SHP77 treated with DMSO at 0.1 percent for 48 hours (cell line): ENCODE results near the gene PSMB3.

Experiments used
- DNase-seq: peaks from one replicate; lab custom pipeline; 2025; lab: John Stamatoyannopoulos, UW

The PSMB3 gene

GRCh38 chr17:38752308-38753070 is at the start of gene PSMB3:
Gene PSMB3 (plus strand): TSS chr17:38752741. CDS start chr17:38752827, 86 bp downstream.
- peak; percentile 98 for DNase-seq

- DNase-seq, result no peak
Measured at GRCh38 chr17:38702916-38703741, 49.4 kb upstream of the PSMB3 start.

- DNase-seq, result peak; percentile 97
Measured at GRCh38 chr17:38703742-38704605, 48.6 kb upstream of the PSMB3 start.

GRCh38 chr17:38704606-38705522 is 47.7 kb upstream of the PSMB3 start, which contains the start of gene MLLT6:
Gene MLLT6 (plus strand): TSS chr17:38705273. CDS start chr17:38705633, 360 bp downstream.
- peak; percentile 17 for DNase-seq

GRCh38 chr17:38705523-38705802 is 47.1 kb upstream of the PSMB3 start:
- DNase-seq, result no peak

- DNase-seq, result no peak
Measured at GRCh38 chr17:38705803-38706504, 46.6 kb upstream of the PSMB3 start.

GRCh38 chr17:38706505-38707216 is 45.9 kb upstream of the PSMB3 start:
- DNase-seq, result no peak

- DNase-seq, result no peak
Measured at GRCh38 chr17:38707678-38708351, 44.7 kb upstream of the PSMB3 start.

- no peak for DNase-seq
Measured at GRCh38 chr17:38709104-38709820, 43.3 kb upstream of the PSMB3 start.

- DNase-seq, result no peak
Measured at GRCh38 chr17:38709864-38710603, 42.5 kb upstream of the PSMB3 start.

- DNase-seq, result no peak
Measured at GRCh38 chr17:38710604-38710962, 42.0 kb upstream of the PSMB3 start.

- DNase-seq, result no peak
Measured at GRCh38 chr17:38710985-38711384, 41.6 kb upstream of the PSMB3 start.

GRCh38 chr17:38711792-38712571 is 40.6 kb upstream of the PSMB3 start:
- no peak for DNase-seq

- DNase-seq, result no peak
Measured at GRCh38 chr17:38712593-38712992, 39.9 kb upstream of the PSMB3 start.

- DNase-seq, result no peak
Measured at GRCh38 chr17:38713456-38714075, 39.0 kb upstream of the PSMB3 start.

GRCh38 chr17:38715216-38715943 is 37.2 kb upstream of the PSMB3 start:
- DNase-seq, result no peak
